Peyer's patch (tissue), 4 donors: Measurements from ENCODE around the gene IGSF9B. TPM values are rescaled to one million over a fixed set of nuclear protein-coding genes. Genes with fewer than 3 reads are reported as not detected.
A peak's percentile ranks its signal among the peaks of the same experiment; 100 is the strongest.

Source experiments
- DNase-seq, 3 donors: peaks; one replicate each; pipeline ENCODE4 v3.0.0-alpha.2; 2017 to 2019
- H3K27ac ChIP-seq, 4 donors: fragments of 200-600 bp; sonication (generic); one replicate each; pipeline ENCODE4 v1.5.1; 2016 to 2019
- H3K27me3 ChIP-seq, 2 donors: fragments of 200-600 bp; sonication (generic); one replicate each; pipeline ENCODE4 v1.5.1; 2019
- H3K36me3 ChIP-seq, 3 donors: fragments of 200-600 bp; sonication (generic); one replicate each; pipeline ENCODE4 v1.5.1; 2016 to 2019
- H3K4me1 ChIP-seq, 4 donors: fragments of 200-600 bp; sonication (generic); one replicate each; pipeline ENCODE4 v1.5.1; 2016 to 2019
- H3K4me3 ChIP-seq, 4 donors: fragments of 200-600 bp; sonication (generic); 1 replicate in 3 of 4; 2 replicates in 1 of 4; pipeline ENCODE4 v1.5.1; 2016 to 2019; ENCODE audit warnings: mild to moderate bottlenecking in 1 of 4
- H3K9me3 ChIP-seq, 4 donors: fragments of 200-600 bp; sonication (generic); one replicate each; pipeline ENCODE4 v1.5.1; 2016 to 2019; ENCODE audit warnings: mild to moderate bottlenecking in 1 of 4
- POLR2A ChIP-seq, 2 donors: fragments of 450-650 bp; IDR thresholded peaks; one replicate each; pipeline ENCODE4 v1.5.1; 2017; ENCODE audit warnings: antibody characterized with exemption in 2 of 2, mild to moderate bottlenecking in 2 of 2, moderate library complexity in 2 of 2
- total RNA-seq, 4 donors: library from RNA; depleted of rRNA; stranded (reverse); fragments of >200 nt; gene quantifications; one replicate each; pipeline ENCODE4 v1.1.0, GENCODE V29; 2016
- TF ChIP-seq, protein P1 (sequence below), 6 experiments: fragments of 450-650 bp in 4 of 6; fragments of 200-600 bp in 2 of 6; sonication (generic) in 1 of 6; IDR thresholded peaks; one replicate each; pipeline ENCODE4 v1.5.1; 2017 to 2019; ENCODE audit warnings: antibody characterized with exemption in 6 of 6, mild to moderate bottlenecking in 3 of 6, moderate library complexity in 1 of 6

The IGSF9B gene
- total RNA-seq, 4 donors from 2014 or later: 1.1 to 22.3 (median 5.0) TPM

DNA sequence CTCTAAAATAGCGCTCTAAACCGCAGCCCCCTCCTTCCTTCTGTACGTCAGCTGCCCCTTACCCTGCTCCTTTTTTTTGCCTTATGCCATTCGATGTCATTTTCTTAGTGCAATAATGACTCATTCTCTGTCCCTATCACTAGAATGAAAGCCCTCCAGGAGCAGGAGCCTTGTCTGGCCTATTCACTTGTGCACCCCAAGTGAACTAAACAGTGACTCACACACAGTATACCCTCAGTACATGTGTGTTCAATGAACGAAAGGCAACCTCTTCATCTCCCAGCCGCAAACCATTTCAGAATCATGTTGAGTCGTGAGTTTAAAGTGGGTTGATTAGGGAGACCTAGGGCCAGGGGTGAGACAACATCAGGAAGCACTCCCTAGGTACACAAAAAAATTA lies 60.7 kb downstream of the IGSF9B start:
- no peaks in the 10 kb centered on the region for H3K36me3 ChIP-seq
- no peak for DNase-seq
- H3K27me3 ChIP-seq: no peaks in the 10 kb centered on the region
- no peak for TF ChIP-seq POLR2A (IDR thresholded peaks at IDR 0.05)
- TF ChIP-seq, protein P1, sequence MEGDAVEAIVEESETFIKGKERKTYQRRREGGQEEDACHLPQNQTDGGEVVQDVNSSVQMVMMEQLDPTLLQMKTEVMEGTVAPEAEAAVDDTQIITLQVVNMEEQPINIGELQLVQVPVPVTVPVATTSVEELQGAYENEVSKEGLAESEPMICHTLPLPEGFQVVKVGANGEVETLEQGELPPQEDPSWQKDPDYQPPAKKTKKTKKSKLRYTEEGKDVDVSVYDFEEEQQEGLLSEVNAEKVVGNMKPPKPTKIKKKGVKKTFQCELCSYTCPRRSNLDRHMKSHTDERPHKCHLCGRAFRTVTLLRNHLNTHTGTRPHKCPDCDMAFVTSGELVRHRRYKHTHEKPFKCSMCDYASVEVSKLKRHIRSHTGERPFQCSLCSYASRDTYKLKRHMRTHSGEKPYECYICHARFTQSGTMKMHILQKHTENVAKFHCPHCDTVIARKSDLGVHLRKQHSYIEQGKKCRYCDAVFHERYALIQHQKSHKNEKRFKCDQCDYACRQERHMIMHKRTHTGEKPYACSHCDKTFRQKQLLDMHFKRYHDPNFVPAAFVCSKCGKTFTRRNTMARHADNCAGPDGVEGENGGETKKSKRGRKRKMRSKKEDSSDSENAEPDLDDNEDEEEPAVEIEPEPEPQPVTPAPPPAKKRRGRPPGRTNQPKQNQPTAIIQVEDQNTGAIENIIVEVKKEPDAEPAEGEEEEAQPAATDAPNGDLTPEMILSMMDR (IDR thresholded peaks at IDR 0.05): no peak
- no peaks in the 10 kb centered on the region for H3K9me3 ChIP-seq
- no peaks in the 10 kb centered on the region for H3K4me1 ChIP-seq
- H3K4me3 ChIP-seq: no peak overlapping the region
- no peak overlapping the region for H3K27ac ChIP-seq

DNA sequence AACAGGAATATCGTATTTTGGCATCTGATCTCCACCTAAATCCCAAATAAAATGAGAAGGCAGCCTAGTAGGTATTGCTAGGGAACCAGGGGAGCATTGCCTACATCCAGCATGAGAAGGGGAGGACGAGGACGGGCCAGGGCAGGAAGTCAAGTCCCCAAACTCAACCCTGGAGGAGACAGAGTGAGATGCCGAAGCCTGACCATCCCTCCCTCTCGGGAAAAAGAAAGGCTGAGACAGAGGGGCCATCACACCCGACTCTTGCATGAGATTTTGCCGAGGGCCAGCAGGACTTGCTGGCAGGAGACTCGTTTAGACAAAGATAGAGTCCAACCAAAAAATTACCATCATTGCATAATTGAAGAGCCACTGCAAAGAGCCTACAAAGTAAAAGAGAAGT lies 61.2 kb downstream of the IGSF9B start:
- Histone ChIP-seq H3K9me3 (no peaks in the 10 kb centered on the region), H3K4me3 (no peak overlapping the region), H3K27me3 (no peaks in the 10 kb centered on the region), H3K36me3 (no peaks in the 10 kb centered on the region), H3K27ac (no peak overlapping the region), H3K4me1 (no peaks in the 10 kb centered on the region)
- peak in 1 of 3 donors; percentile 19 for DNase-seq
- no peak for TF ChIP-seq POLR2A (IDR thresholded peaks at IDR 0.05)
- TF ChIP-seq, protein P1 (IDR thresholded peaks at IDR 0.05): no peak

DNA sequence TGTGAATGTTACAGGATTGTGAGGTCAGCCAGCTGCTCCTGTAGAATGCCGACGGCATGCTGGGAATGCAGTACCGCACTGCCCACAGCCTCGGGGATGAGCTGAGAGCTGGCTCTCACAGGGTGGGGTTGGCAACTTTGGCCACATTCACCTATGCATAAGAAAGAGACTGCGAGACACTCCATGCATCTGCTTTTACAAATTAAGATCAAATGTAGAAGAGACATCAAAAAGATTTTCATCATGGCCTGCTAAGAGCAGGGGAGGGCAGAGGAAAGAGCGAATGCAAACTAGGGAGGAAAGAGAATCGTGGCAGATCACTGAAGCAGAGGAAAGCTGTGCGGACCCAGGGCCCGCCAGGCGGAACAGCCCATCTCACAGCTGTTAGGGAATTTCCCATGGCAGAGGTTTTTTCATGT lies 61.7 kb downstream of the IGSF9B start:
- H3K4me3 ChIP-seq: no peak overlapping the region
- no peaks in the 10 kb centered on the region for H3K9me3 ChIP-seq
- no peaks in the 10 kb centered on the region for H3K27me3 ChIP-seq
- DNase-seq: peak in 1 of 3 donors; percentile 9
- H3K4me1 ChIP-seq: no peaks in the 10 kb centered on the region
- no peak overlapping the region for H3K27ac ChIP-seq
- TF ChIP-seq POLR2A (IDR thresholded peaks at IDR 0.05): no peak
- H3K36me3 ChIP-seq: no peaks in the 10 kb centered on the region

DNA sequence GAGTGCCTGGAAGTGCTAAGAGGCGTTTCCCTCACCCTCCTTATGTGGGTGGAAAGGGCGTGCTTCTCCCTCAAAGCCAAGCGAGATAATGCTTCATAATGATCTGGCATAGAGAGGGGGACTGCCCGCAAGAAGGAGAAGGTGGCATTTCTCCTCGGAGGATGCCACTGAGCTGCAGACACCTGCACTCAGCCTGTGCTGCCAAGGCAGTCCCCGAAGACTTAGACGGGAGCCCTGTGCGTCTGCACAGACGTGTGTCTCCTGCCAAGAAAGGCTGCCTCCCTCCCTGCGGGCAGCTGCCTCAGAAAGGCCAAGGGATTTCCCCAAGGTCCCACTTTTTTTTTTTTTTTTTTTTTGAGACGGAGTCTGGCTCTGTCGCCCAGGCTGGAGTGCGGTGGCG lies 63.4 kb downstream of the IGSF9B start:
- TF ChIP-seq, protein P1 (IDR thresholded peaks at IDR 0.05): no peak
- TF ChIP-seq POLR2A (IDR thresholded peaks at IDR 0.05): no peak
- DNase-seq: peak in 1 of 3 donors; percentile 13
- H3K36me3 ChIP-seq: no peaks in the 10 kb centered on the region
- no peaks in the 10 kb centered on the region for H3K9me3 ChIP-seq
- no peaks in the 10 kb centered on the region for H3K4me1 ChIP-seq
- H3K27ac ChIP-seq: no peak overlapping the region
- H3K27me3 ChIP-seq: no peaks in the 10 kb centered on the region
- H3K4me3 ChIP-seq: no peak overlapping the region

DNA sequence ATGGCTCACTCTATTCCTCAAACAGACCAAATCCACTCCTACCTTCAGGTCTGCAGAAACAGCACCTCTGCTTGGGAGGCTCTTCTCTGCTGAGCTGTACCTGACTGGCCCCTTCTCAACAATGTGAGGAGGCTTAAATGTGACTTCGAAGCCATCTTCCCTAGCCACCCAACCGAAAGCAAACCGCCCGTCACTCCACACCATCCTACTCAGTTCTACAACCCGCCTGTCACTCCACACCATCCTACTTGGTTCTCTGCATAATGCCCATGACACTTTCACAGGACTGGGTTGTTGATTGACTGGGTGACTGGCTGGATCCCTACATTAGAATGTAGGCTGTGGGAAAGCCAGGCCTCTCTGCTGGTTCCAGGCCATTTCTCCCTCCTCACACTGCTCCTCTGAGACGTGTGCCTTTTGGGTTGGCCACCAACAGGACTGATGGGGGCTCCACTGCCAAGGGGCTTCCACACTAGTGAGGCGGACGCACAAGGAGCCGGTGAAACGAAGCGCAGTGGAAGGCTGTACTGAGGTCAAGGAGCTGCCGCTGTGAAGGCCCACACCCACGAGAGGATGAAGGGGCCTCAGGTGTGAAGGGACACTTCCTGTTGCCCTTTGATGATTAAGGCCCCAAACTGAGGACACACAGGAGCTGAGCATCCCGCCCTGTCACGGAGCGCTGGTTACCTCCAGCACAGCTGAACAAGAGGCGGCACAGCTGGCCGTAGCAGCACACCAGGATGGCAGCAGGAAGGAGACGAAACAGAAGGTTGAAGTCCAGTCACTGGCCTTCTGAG lies 64.0 kb downstream of the IGSF9B start:
- no peak overlapping the region for H3K27ac ChIP-seq
- no peaks in the 10 kb centered on the region for H3K27me3 ChIP-seq
- TF ChIP-seq, protein P1 (IDR thresholded peaks at IDR 0.05): no peak
- TF ChIP-seq POLR2A (IDR thresholded peaks at IDR 0.05): no peak
- H3K36me3 ChIP-seq: no peaks in the 10 kb centered on the region
- DNase-seq: peak in 1 of 3 donors; percentile 22
- no peaks in the 10 kb centered on the region for H3K4me1 ChIP-seq
- no peak overlapping the region for H3K4me3 ChIP-seq
- no peaks in the 10 kb centered on the region for H3K9me3 ChIP-seq

DNA sequence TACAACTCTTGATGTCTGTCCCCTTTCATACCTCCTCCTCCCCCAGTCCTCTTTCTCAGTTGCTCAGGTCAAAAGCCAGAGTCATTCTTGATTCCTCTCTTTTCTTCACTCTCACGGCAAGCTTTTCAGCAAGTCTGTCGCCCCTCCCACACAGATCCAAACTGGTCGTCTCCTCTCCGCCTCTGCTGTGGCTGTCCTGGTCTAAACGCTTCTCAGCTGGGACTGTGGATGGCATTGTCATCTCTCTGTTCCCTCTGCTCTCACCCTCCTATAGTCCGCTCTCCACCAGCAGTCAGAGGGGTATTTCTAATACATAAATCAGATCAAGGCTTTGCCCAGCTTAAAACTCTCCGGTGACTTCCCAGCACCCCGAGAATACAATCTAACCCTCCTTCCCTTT lies 64.6 kb downstream of the IGSF9B start:
- Histone ChIP-seq H3K27me3 (no peaks in the 10 kb centered on the region), H3K9me3 (no peaks in the 10 kb centered on the region), H3K36me3 (no peaks in the 10 kb centered on the region), H3K4me1 (no peaks in the 10 kb centered on the region), H3K27ac (no peak overlapping the region), H3K4me3 (no peak overlapping the region)
- TF ChIP-seq POLR2A (IDR thresholded peaks at IDR 0.05): no peak
- TF ChIP-seq, protein P1 (IDR thresholded peaks at IDR 0.05): no peak
- no peak for DNase-seq
